Measurements from ENCODE around the gene TMEM35A.

The TMEM35A gene

DNA sequence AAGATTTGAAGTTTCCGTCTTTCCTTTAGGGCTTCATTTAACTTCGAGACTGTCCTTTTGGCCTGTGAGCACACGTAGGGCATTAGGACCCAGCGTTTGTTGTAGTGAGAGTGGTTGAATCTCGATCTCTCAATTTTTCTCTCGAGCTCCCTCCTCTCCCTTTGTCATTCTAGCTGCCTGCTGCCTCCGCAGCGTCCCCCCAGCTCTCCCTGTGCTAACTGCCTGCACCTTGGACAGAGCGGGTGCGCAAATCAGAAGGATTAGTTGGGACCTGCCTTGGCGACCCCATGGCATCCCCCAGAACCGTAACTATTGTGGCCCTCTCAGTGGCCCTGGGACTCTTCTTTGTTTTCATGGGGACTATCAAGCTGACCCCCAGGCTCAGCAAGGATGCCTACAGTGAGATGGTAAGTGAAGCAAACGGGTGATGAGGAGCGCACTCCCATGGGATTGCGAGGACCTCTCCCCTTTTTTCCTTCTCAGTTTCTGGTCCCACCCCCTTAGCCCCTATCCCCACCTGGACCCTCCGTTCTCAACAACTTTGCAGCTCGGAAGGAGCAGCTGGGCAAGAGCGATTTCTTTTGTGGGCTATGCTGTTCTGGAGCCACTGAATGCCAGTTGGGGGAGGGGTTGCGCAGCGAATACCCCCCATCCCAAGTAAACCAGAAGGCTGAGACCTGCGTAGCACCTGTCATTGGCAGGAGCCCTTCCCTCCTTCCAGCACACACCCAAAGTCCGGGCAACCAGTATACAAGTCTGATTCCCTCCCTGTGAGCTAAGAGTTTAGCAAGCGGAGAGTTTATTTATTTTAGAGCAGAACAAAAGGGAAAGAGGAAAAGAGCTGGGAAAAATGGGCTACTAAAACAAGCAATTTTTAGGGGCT lies at the start of gene TMEM35A:
TSS of gene TMEM35A (plus strand) at position 164 of the 883 bp plus-strand sequence. CDS start at position 288, 124 bp downstream.
- DNase-seq (ENCODE audit: low read depth, low spot score), result peak; percentile 63

- DNase-seq (ENCODE audit: low read depth, low spot score), result no peak
Observed at GRCh38 chrX:101029665-101030064, 49.0 kb upstream of the TMEM35A start.

GRCh38 chrX:101037231-101037630 lies 41.4 kb upstream of the TMEM35A start:
- DNase-seq (ENCODE audit: low read depth, low spot score), result no peak

- no peak for DNase-seq (ENCODE audit: low read depth, low spot score)
Observed at GRCh38 chrX:101040197-101040596, 38.5 kb upstream of the TMEM35A start.

- DNase-seq (ENCODE audit: low read depth, low spot score), result no peak
Observed at GRCh38 chrX:101051153-101051548, 27.5 kb upstream of the TMEM35A start.

- peak; percentile 87 for DNase-seq (ENCODE audit: low read depth, low spot score)
Observed at GRCh38 chrX:101051549-101052302, 27.0 kb upstream of the TMEM35A start, which contains the start of gene TRMT2B. Gene TRMT2B, minus strand, starts transcription at chrX:101052111. Its CDS starts 9,822 bp downstream, at chrX:101042289.

DNA sequence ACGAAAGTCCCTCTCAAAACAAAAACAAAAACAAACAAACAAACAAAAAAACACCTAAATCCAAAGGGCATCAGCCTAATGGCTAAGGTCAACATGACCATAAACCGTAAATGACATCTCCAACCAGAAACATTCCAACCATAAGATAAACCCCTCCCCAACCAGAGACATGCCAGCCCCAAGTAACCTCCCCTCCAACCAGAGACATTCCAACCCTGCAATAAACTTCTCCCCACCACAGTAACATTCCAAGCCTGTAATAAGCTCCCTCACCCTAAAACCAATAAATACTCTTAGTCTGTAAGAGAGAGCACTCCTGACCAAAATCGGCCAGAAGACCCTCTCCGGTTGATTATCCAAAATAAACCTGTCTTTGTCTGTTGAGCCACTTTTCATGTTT lies 22.1 kb upstream of the TMEM35A start:
- peak; percentile 45 for DNase-seq (ENCODE audit: low read depth, low spot score)

DNA sequence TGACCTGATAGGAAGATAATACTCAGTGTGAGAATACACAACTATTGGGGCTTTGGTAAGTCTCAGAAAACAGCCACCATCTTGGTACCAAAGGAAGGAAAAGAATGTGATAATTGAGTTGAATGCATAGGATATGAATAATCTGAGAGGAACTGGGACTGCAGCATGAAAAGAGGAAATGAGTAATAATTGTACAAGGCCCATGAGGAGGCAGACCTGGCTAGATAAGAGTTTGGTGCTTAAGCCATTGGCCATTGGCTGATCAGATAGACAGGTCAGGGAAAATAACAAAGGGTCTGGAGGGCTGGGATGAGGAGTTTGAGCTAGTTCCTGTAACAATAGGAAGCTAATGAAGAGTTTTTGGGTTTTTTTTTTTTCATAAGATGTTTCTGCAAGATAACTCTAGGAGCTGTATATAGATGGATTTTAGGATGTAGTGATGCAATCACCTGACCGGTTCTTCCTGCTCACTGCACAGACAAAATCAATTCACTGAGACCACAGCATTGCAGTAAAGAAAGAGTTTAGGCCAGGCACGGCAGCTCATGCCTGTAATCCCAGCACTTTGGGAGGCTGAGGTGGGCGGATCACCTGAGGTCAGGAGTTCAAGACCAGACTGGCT lies 21.5 kb upstream of the TMEM35A start:
- no peak for DNase-seq (ENCODE audit: low read depth, low spot score)

DNA sequence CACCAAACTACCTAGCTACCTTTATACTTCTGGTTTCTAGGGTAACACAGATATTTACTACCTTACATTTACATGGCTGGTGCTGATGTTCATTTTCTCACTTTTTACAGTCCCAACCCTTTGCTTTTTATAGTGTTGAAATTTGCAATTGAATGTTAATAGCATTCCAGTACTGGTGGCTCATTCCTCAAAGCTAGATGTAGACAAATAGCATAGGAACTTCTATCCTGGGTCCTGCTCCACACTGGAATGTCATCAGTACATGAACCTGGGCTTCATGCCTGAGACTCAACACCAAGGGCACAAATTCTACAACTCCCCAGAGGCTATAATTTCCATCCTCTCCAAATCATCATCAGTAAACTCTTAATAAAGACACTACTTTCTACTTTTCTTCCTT lies 16.5 kb upstream of the TMEM35A start:
- DNase-seq (ENCODE audit: low read depth, low spot score), result no peak

GRCh38 chrX:101071582-101071981 lies 7.1 kb upstream of the TMEM35A start:
- no peak for DNase-seq (ENCODE audit: low read depth, low spot score)

GRCh38 chrX:101079736-101080270 lies 1.1 kb downstream of the TMEM35A start:
- DNase-seq (ENCODE audit: low read depth, low spot score), result peak; percentile 70

DNA sequence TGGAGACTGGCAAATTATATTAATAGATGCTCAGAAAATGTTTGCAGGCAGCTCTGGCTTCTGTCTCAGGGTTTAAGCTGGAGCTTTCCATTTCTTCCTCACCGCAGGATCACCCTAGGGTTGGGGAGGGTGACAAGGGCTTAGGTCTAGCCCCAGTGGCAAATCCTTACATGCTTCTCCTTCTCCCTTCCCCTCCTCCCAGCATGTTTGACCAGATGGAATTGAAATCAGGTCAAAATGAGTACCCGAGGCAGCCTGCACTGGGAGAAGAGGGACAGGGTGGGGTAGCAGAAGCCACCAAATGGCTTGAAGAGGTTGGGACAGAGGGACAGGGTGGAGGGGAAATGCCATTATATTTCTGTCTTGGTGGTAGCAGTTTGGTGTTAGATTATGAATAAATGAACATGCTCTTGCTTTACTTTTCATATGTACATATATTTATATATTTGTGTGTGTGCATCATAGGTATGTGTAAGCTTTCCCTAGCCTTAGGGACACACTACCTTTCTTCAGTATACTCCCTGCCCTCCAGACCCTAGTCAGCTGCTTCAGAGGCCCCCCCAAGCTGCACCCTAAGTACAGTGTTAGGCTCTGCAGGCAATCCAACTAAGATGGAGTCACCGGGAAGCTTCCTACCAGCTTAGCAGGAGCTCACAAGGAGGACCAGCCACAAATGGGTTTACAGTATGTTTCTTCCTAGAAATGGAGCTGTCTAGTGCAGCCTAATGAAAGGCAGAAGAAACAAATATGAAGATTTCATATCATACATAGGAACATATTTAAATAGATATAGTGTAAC lies 1.8 kb downstream of the TMEM35A start:
- no peak for DNase-seq (ENCODE audit: low read depth, low spot score)

- no peak for DNase-seq (ENCODE audit: low read depth, low spot score)
Observed at GRCh38 chrX:101081231-101081630, 2.6 kb downstream of the TMEM35A start.

GRCh38 chrX:101091817-101092216 lies 13.1 kb downstream of the TMEM35A start:
- no peak for DNase-seq (ENCODE audit: low read depth, low spot score)

GRCh38 chrX:101097546-101098453 lies 19.1 kb downstream of the TMEM35A start, which contains the start of gene CENPI:
Gene CENPI, plus strand, starts transcription at chrX:101098204. Its CDS starts 2,867 bp downstream, at chrX:101101071.
- DNase-seq (ENCODE audit: low read depth, low spot score), result peak; percentile 99

DNA sequence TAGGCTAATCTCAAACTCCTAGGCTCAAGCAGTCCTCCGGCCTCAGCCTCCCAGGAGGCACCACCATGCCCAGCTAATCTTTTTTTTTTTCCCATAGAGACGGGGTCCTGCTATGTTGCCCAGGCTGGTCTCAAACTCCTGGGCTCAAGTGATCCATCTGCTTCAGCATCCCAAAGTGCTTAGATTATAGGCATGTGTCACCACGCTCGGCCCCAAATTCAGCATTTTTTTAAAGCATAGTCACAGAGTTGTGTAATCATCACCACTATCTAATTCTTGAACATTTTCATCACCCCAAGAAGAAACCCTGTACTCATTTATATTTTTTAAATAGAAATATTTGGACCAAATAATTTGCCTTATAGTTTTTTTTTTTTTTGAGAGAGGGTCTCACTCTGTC lies 29.6 kb downstream of the TMEM35A start:
- no peak for DNase-seq (ENCODE audit: low read depth, low spot score)

- DNase-seq (ENCODE audit: low read depth, low spot score), result no peak
Observed at GRCh38 chrX:101117701-101118100, 39.0 kb downstream of the TMEM35A start.

GRCh38 chrX:101136235-101136634 lies 57.6 kb downstream of the TMEM35A start:
- DNase-seq (ENCODE audit: low read depth, low spot score), result no peak
